HCT116 (cell line): ENCODE results near the gene HIC1. TPM values are rescaled to one million over a fixed set of nuclear protein-coding genes. Genes with fewer than 3 reads are reported as not detected.

Experiments
- ATAC-seq: fragments of 200-7000 bp; cut with Tn5 transposase; 2 replicates; pipeline ENCODE4 v1.9.1; 2020; ENCODE audit warnings: mild to moderate bottlenecking, moderate library complexity
- BruUV-seq: library from RNA; stranded (reverse); fragments of 400-500 nt; replicated peaks from 2 replicates; lab custom pipeline; 2021; lab: Mats Ljungman, UMichigan
- CTCF ChIA-PET: fragments of 300-600 bp; sonication (Branson Sonifier 250); formaldehyde crosslinking; loops from one replicate; lab custom pipeline; 2021; ENCODE audit warnings: antibody characterized with exemption; lab: Charles Lee
- POLR2A ChIA-PET: fragments of 300-600, 350-600 bp; sonication (Branson Sonifier 250); formaldehyde crosslinking; loops from one replicate; lab custom pipeline; 2021; ENCODE audit warnings: antibody characterized with exemption; lab: Charles Lee
- RAD21 ChIA-PET, 2 experiments: fragments of 300-600 bp; sonication (Branson Sonifier 250); formaldehyde crosslinking; loops; one replicate each; lab custom pipeline; 2023; ENCODE audit warnings: low total read pairs in 2 of 2; ENCODE audit not compliant: uncharacterized antibody in 2 of 2, unreplicated experiment in 2 of 2, low non-redundant PET in 1 of 2; lab: Charles Lee
- DNase-seq: peaks from one replicate; pipeline ENCODE4 v3.0.0-alpha.2; 2010; ENCODE audit warnings: low read depth, low spot score
- H2AFZ ChIP-seq: fragments of 200-600 bp; shearing (Covaris generic), sonication (generic); 2 replicates; pipeline ENCODE4 v1.6.1; 2017; ENCODE audit warnings: low read depth, mixed run types, mixed read lengths, antibody characterized with exemption, low read length; ENCODE audit not compliant: poor library complexity, severe bottlenecking
- H3K27ac ChIP-seq: 2 replicates; pipeline ENCODE4 v1.5.1; 2012; ENCODE audit warnings: low read depth, low read length
- H3K27me3 ChIP-seq: fragments of 200-600 bp; sonication (generic); 2 replicates; pipeline ENCODE4 v1.6.1; 2016; ENCODE audit warnings: mixed run types, low read length, mixed read lengths; ENCODE audit not compliant: insufficient read depth
- H3K36me3 ChIP-seq, 2 experiments: fragments of 200-500 bp in 1 of 2; fragments of 200-600 bp in 1 of 2; sonication (Bioruptor generic) in 1 of 2; sonication (generic) in 1 of 2; 2 replicates each; pipeline versions ENCODE4 v1.5.1 to v1.6.1; 2014 to 2016; ENCODE audit warnings: low read length in 2 of 2, inconsistent platforms in 1 of 2, mixed read lengths in 1 of 2, mixed run types in 1 of 2; ENCODE audit not compliant: insufficient read depth in 2 of 2, control insufficient read depth in 1 of 2
- H3K4me1 ChIP-seq, 2 experiments: fragments of 200-600 bp in 1 of 2; sonication (generic) in 1 of 2; 2 replicates each; pipeline versions ENCODE4 v1.5.1 to v1.6.1; 2012 to 2017; ENCODE audit warnings: low read length in 2 of 2, inconsistent platforms in 1 of 2, mild to moderate bottlenecking in 1 of 2, mixed read lengths in 1 of 2, mixed run types in 1 of 2, moderate library complexity in 1 of 2; ENCODE audit not compliant: insufficient read depth in 2 of 2, control insufficient read depth in 1 of 2
- H3K4me2 ChIP-seq: fragments of 200-600 bp; sonication (generic); 2 replicates; pipeline ENCODE4 v1.6.1; 2017; ENCODE audit warnings: mixed run types, low read length, mixed read lengths
- H3K4me3 ChIP-seq, 2 experiments: fragments of 200-600 bp in 1 of 2; sonication (generic) in 1 of 2; replicated peaks in 1 of 2; 2 replicates each; pipeline ENCODE4 v1.5.1; 2011 to 2016; ENCODE audit warnings: low read length in 2 of 2, control low read depth in 1 of 2, low read depth in 1 of 2, mild to moderate bottlenecking in 1 of 2, mixed read lengths in 1 of 2, mixed run types in 1 of 2
- H3K79me2 ChIP-seq: fragments of 200-600 bp; sonication (generic); 2 replicates; pipeline ENCODE4 v1.6.1; 2017; ENCODE audit warnings: mild to moderate bottlenecking, mixed run types, low read length, moderate library complexity, mixed read lengths; ENCODE audit not compliant: insufficient read depth
- H3K9ac ChIP-seq: fragments of 200-600 bp; sonication (generic); 2 replicates; pipeline ENCODE4 v1.6.1; 2016; ENCODE audit warnings: low read length, mixed read lengths
- H3K9me2 ChIP-seq: fragments of 200-600 bp; sonication (generic), shearing (Covaris generic); 2 replicates; pipeline ENCODE4 v1.6.1; 2017; ENCODE audit warnings: mixed run types, mild to moderate bottlenecking, moderate library complexity; ENCODE audit not compliant: insufficient read depth
- H3K9me3 ChIP-seq, 2 experiments: fragments of 200-500 bp in 1 of 2; fragments of 200-600 bp in 1 of 2; sonication (Bioruptor generic) in 1 of 2; sonication (generic) in 1 of 2; 2 replicates each; pipeline ENCODE4 v1.6.1; 2014 to 2017; ENCODE audit warnings: low read length in 2 of 2, mixed read lengths in 2 of 2, inconsistent platforms in 1 of 2, low read depth in 1 of 2, mild to moderate bottlenecking in 1 of 2, mixed run types in 1 of 2, moderate library complexity in 1 of 2; ENCODE audit not compliant: control insufficient read depth in 1 of 2, insufficient read depth in 1 of 2
- H4K20me1 ChIP-seq: fragments of 200-600 bp; sonication (generic), shearing (Covaris generic); 2 replicates; pipeline ENCODE4 v1.6.1; 2017; ENCODE audit warnings: mixed run types, mild to moderate bottlenecking, moderate library complexity; ENCODE audit not compliant: insufficient read depth
- EGR1 ChIP-seq: IDR thresholded peaks from 2 replicates; pipeline ENCODE4 v1.6.1; 2012; ENCODE audit warnings: low read depth
- EZH2phosphoT487 ChIP-seq: fragments of 200-600 bp; IDR thresholded peaks from 2 replicates; pipeline ENCODE4 v1.6.1; 2018; ENCODE audit warnings: antibody characterized with exemption, borderline replicate concordance
- FOSL1 ChIP-seq: IDR thresholded peaks from 2 replicates; pipeline ENCODE4 v1.6.1; 2012; ENCODE audit warnings: low read depth
- RAD21 ChIP-seq: IDR thresholded peaks from 2 replicates; pipeline ENCODE4 v1.6.1; 2012; ENCODE audit warnings: low read depth, mild to moderate bottlenecking
- SIN3A ChIP-seq: IDR thresholded peaks from 2 replicates; pipeline ENCODE4 v1.6.1; 2012; ENCODE audit warnings: low read depth
- SRF ChIP-seq: IDR thresholded peaks from 2 replicates; pipeline ENCODE4 v1.6.1; 2012; ENCODE audit warnings: low read depth
- TCF7L2 ChIP-seq: IDR thresholded peaks from 2 replicates; pipeline ENCODE4 v1.7.0; 2011; ENCODE audit warnings: borderline replicate concordance, inconsistent platforms; ENCODE audit not compliant: insufficient read depth, insufficient read length; ENCODE audit errors: extremely low read depth
- YY1 ChIP-seq: IDR thresholded peaks from 2 replicates; pipeline ENCODE4 v1.6.1; 2011; ENCODE audit warnings: low read length, low read depth, moderate library complexity, mild to moderate bottlenecking; ENCODE audit not compliant: insufficient replicate concordance; ENCODE audit errors: extremely low read depth
- intact Hi-C: fragments of 100-400 bp; cut with micrococcal nuclease; formaldehyde crosslinking; loops from 2 replicates; pipeline ENCODE4 v1.10.0; 2022
- total RNA-seq: library from RNA; stranded (reverse); gene quantifications from one replicate; pipeline ENCODE4 v1.2.1, GENCODE V29; 2021; ENCODE audit not compliant: unreplicated experiment
- TF ChIP-seq, protein P1 (sequence below): IDR thresholded peaks from 2 replicates; pipeline ENCODE4 v1.6.1; 2012

The HIC1 gene
- total RNA-seq, 1 experiment from 2014 or later: 0.64 TPM

DNA sequence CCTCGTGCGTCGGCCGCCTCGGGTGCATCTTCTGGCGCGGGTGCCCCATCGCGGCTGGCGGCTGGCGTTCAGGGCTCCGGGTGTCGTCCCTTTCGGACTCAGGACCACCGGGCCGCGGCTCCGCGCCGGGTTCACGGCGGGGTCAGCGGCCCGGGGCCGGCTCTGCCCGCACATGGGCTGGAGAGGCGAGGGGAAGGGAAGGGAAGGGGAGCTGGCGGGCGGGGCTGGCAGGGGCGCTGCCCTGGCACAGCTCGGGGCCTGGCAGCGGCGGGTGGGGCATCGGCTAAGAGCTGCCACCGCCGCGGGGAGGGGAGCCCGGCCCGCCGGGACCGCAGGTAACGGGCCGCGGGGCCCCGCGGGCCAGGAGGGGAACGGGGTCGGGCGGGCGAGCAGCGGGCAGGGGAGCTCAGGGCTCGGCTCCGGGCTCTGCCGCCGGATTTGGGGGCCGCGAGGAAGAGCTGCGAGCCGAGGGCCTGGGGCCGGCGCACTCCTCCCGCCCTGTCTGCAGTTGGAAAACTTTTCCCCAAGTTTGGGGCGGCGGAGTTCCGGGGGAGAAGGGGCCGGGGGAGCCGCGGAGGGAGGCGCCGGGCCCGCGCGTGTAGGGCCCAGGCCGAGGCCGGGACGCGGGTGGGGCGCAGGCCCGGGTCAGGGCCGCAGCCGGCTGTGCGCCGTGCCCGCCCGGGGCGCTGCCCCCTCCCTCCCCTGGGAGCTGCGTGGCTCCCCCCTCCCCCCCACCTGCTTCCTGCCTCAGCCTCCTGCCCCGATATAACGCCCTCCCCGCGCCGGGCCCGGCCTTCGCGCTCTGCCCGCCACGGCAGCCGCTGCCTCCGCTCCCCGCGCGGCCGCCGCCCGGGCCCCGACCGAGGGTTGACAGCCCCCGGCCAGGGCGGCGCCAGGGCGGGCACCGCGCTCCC is 646 bp downstream of the HIC1 start:
- no peak overlapping the region for H3K27ac ChIP-seq
- TF ChIP-seq SRF (no peak), YY1 (no peak), FOSL1 (no peak), SIN3A (no peak), EGR1 (no peak), RAD21 (no peak), EZH2phosphoT487 (no peak), TCF7L2 (no peak)
- TF ChIP-seq, protein P1, sequence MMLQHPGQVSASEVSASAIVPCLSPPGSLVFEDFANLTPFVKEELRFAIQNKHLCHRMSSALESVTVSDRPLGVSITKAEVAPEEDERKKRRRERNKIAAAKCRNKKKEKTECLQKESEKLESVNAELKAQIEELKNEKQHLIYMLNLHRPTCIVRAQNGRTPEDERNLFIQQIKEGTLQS: no peak
- no peak overlapping the region for H2AFZ ChIP-seq
- intact Hi-C loops: no loop called here
- no peaks in the 10 kb centered on the region for H3K9me3 ChIP-seq
- BruUV-seq: no TSS peak
- no peak overlapping the region for H3K4me3 ChIP-seq
- peak overlapping the region; percentile 36; the same call in 1 of the 2 replicates for H3K4me2 ChIP-seq
- CTCF ChIA-PET: interaction anchor here (1.0 to 8.0 kb wide), 6 partner anchors 10 to 361 kb away, joined by 3 to 200 read pairs (median 5); no protein-coding TSS in a partner anchor
- peaks cover 1 to 20% of the 10 kb centered on the region in 2 experiments; a peak in 2 of 4 replicates for H3K4me1 ChIP-seq
- no peaks in the 10 kb centered on the region for H3K36me3 ChIP-seq
- no peaks in the 10 kb centered on the region for H3K79me2 ChIP-seq
- no peaks in the 10 kb centered on the region for H3K9me2 ChIP-seq
- no peaks in the 10 kb centered on the region for H3K27me3 ChIP-seq
- POLR2A ChIA-PET: interaction anchor here (1.1 kb wide), 1 partner anchor 189 kb away, joined by 3 read pairs; no protein-coding TSS in a partner anchor
- RAD21 ChIA-PET: interaction anchor here in 1 of 2 experiments (1.0 kb wide), 1 partner anchor 189 kb away, joined by 8 read pairs; no protein-coding TSS in a partner anchor
- no peak for DNase-seq
- H4K20me1 ChIP-seq: no peaks in the 10 kb centered on the region
- ATAC-seq: no peak
- no peak overlapping the region for H3K9ac ChIP-seq
